WERI-Rb-1 (cell line): Measurements from ENCODE around the gene RFC3.

ENCODE experiments used
- DNase-seq: peaks from one replicate; pipeline ENCODE4 v3.0.0-alpha.2; 2020
- H3K27ac ChIP-seq: fragments of 250-450 bp; sonication (Bioruptor Pico); 2 replicates; pipeline ENCODE4 v1.5.1; 2020; ENCODE audit warnings: mild to moderate bottlenecking, moderate library complexity
- H3K27me3 ChIP-seq: fragments of 250-450 bp; sonication (Bioruptor Pico); 2 replicates; pipeline ENCODE4 v1.5.1; 2021; ENCODE audit warnings: mild to moderate bottlenecking, low read depth, moderate library complexity; ENCODE audit not compliant: insufficient read depth, severe bottlenecking
- H3K36me3 ChIP-seq: fragments of 250-450 bp; sonication (Bioruptor Pico); 2 replicates; pipeline ENCODE4 v1.5.1; 2020; ENCODE audit warnings: mild to moderate bottlenecking, moderate library complexity
- H3K4me3 ChIP-seq: 2 replicates; pipeline ENCODE4 v1.5.1; 2011; ENCODE audit warnings: low read depth, mild to moderate bottlenecking, control low read depth, low read length
- H3K9me3 ChIP-seq: fragments of 250-450 bp; sonication (Bioruptor Pico); 2 replicates; pipeline ENCODE4 v1.5.1; 2021; ENCODE audit warnings: mild to moderate bottlenecking, moderate library complexity; ENCODE audit not compliant: severe bottlenecking
- CTCF ChIP-seq: IDR thresholded peaks from 2 replicates; pipeline ENCODE4 v1.5.1; 2011; ENCODE audit warnings: low read depth, mild to moderate bottlenecking, control low read depth, inconsistent platforms, low read length

Gene RFC3

GRCh38 chr13:33849211-33849610, 31.3 kb downstream of the RFC3 start:
- Histone ChIP-seq H3K9me3 (no peaks in the 10 kb centered on the region), H3K27me3 (no peaks in the 10 kb centered on the region), H3K4me3 (no peak overlapping the region), H3K36me3 (peaks cover 19% of the 10 kb centered on the region), H3K27ac (no peak overlapping the region)
- no peak for DNase-seq
- TF ChIP-seq CTCF: no peak

GRCh38 chr13:33855371-33855895, 37.5 kb downstream of the RFC3 start:
- Histone ChIP-seq H3K36me3 (no peaks in the 10 kb centered on the region), H3K27ac (no peak overlapping the region), H3K4me3 (no peak overlapping the region), H3K9me3 (no peaks in the 10 kb centered on the region), H3K27me3 (no peaks in the 10 kb centered on the region)
- no peak for TF ChIP-seq CTCF
- no peak for DNase-seq

GRCh38 chr13:33859691-33860303, 41.8 kb downstream of the RFC3 start:
- H3K27ac ChIP-seq: no peak overlapping the region
- H3K9me3 ChIP-seq: no peaks in the 10 kb centered on the region
- no peaks in the 10 kb centered on the region for H3K27me3 ChIP-seq
- TF ChIP-seq CTCF: no peak
- H3K36me3 ChIP-seq: no peaks in the 10 kb centered on the region
- H3K4me3 ChIP-seq: no peak overlapping the region
- DNase-seq: no peak

GRCh38 chr13:33860526-33860925, 42.6 kb downstream of the RFC3 start:
- Histone ChIP-seq H3K27ac (no peak overlapping the region), H3K4me3 (no peak overlapping the region), H3K9me3 (no peaks in the 10 kb centered on the region), H3K27me3 (no peaks in the 10 kb centered on the region), H3K36me3 (no peaks in the 10 kb centered on the region)
- DNase-seq: no peak
- TF ChIP-seq CTCF: no peak

- no peak for DNase-seq
- Histone ChIP-seq H3K27me3 (no peaks in the 10 kb centered on the region), H3K9me3 (no peaks in the 10 kb centered on the region)
Measured at GRCh38 chr13:33862016-33862415, 44.1 kb downstream of the RFC3 start.

More at GRCh38 chr13:33862016-33862415, 44.1 kb downstream of the RFC3 start:
- TF ChIP-seq CTCF: no peak
- no peak overlapping the region for H3K4me3 ChIP-seq
- no peak overlapping the region for H3K27ac ChIP-seq
- no peaks in the 10 kb centered on the region for H3K36me3 ChIP-seq
